OCI-LY7 (cell line): ENCODE data around the gene TP53I11. TPM values are rescaled to one million over a fixed set of nuclear protein-coding genes. Genes with fewer than 3 reads are reported as not detected.

Experiments used
- BruUV-seq: library from RNA; stranded (reverse); fragments of 400-500 nt; replicated peaks from 2 replicates; lab custom pipeline; 2021; lab: Mats Ljungman, UMichigan
- CTCF ChIA-PET: fragments of 300-600 bp; sonication (Branson Sonifier 250); formaldehyde crosslinking; loops from one replicate; lab custom pipeline; 2022; ENCODE audit warnings: antibody characterized with exemption; ENCODE audit not compliant: unreplicated experiment; lab: Charles Lee
- POLR2A ChIA-PET: fragments of 300-600 bp; sonication (Branson Sonifier 250); formaldehyde crosslinking; loops from one replicate; lab custom pipeline; 2022; ENCODE audit warnings: antibody characterized with exemption; lab: Charles Lee
- DNase-seq: peaks from one replicate; pipeline ENCODE4 v3.0.0-alpha.2; 2015; ENCODE audit warnings: low spot score
- H2AFZ ChIP-seq: fragments of 200-600 bp; sonication (generic), shearing (Covaris generic); 2 replicates; pipeline ENCODE4 v1.6.1; 2014; ENCODE audit warnings: mild to moderate bottlenecking, antibody characterized with exemption, low read length, moderate library complexity
- H3K27ac ChIP-seq: fragments of 200-600 bp; sonication (generic); 2 replicates; pipeline ENCODE4 v1.5.1; 2014; ENCODE audit warnings: mixed run types, low read depth, mild to moderate bottlenecking, moderate library complexity, low read length, inconsistent platforms; ENCODE audit not compliant: poor library complexity, severe bottlenecking
- H3K36me3 ChIP-seq: fragments of 200-600 bp; sonication (generic); 2 replicates; pipeline ENCODE4 v1.6.1; 2014; ENCODE audit warnings: mild to moderate bottlenecking, antibody characterized with exemption, low read length, moderate library complexity, mixed read lengths; ENCODE audit not compliant: insufficient read depth
- H3K4me1 ChIP-seq: fragments of 200-600 bp; sonication (generic); 2 replicates; pipeline ENCODE4 v1.5.1; 2014; ENCODE audit warnings: mild to moderate bottlenecking, low read length; ENCODE audit not compliant: insufficient read depth, poor library complexity, severe bottlenecking
- H3K4me2 ChIP-seq: fragments of 200-600 bp; sonication (generic); 2 replicates; pipeline ENCODE4 v1.6.1; 2014; ENCODE audit warnings: mild to moderate bottlenecking, low read length
- H3K4me3 ChIP-seq: fragments of 200-600 bp; sonication (generic); 2 replicates; pipeline ENCODE4 v1.5.1; 2014; ENCODE audit warnings: mild to moderate bottlenecking, low read depth, low read length; ENCODE audit not compliant: poor library complexity, severe bottlenecking
- H3K79me2 ChIP-seq: fragments of 200-600 bp; sonication (generic); 2 replicates; pipeline ENCODE4 v1.6.1; 2016; ENCODE audit warnings: low read depth, mild to moderate bottlenecking, low read length, moderate library complexity, mixed read lengths; ENCODE audit not compliant: insufficient read depth
- H3K9me2 ChIP-seq: fragments of 200-600 bp; sonication (generic); 2 replicates; pipeline ENCODE4 v1.6.1; 2016; ENCODE audit warnings: mild to moderate bottlenecking, low read length, mixed read lengths; ENCODE audit not compliant: insufficient read depth
- H3K9me3 ChIP-seq: fragments of 200-600 bp; sonication (generic); 2 replicates; pipeline ENCODE4 v1.6.1; 2014; ENCODE audit warnings: mild to moderate bottlenecking, mixed run types, low read length, mixed read lengths
- H4K20me1 ChIP-seq: fragments of 200-600 bp; sonication (generic); 2 replicates; pipeline ENCODE4 v1.6.1; 2014; ENCODE audit warnings: mild to moderate bottlenecking, antibody characterized with exemption, low read length, moderate library complexity, mixed read lengths; ENCODE audit not compliant: insufficient read depth
- EZH2phosphoT487 ChIP-seq: fragments of 200-600 bp; sonication (generic); IDR thresholded peaks from 2 replicates; pipeline ENCODE4 v1.6.1; 2018; ENCODE audit warnings: low read depth, borderline replicate concordance, mild to moderate bottlenecking, mixed run types, antibody characterized with exemption, low read length, moderate library complexity, mixed read lengths
- intact Hi-C: fragments of 100-400 bp; cut with micrococcal nuclease; formaldehyde crosslinking; loops from one replicate; pipeline ENCODE4 v1.10.0; 2022; ENCODE audit not compliant: unreplicated experiment
- total RNA-seq, 2 experiments: library from RNA; depleted of rRNA in 1 of 2; stranded (reverse); fragments of >200 nt in 1 of 2; shearing (Covaris generic) in 1 of 2; gene quantifications; 2 replicates each; pipeline ENCODE4 v1.2.3, GENCODE V29; 2014 to 2022
- TF ChIP-seq, protein P1 (sequence below): fragments of 200-600 bp; sonication (generic); conservative IDR thresholded peaks from 2 replicates; pipeline ENCODE4 v1.5.1; 2014; ENCODE audit warnings: mild to moderate bottlenecking, antibody characterized with exemption, low read length, moderate library complexity, mixed read lengths

TP53I11 gene
- total RNA-seq, 2 experiments from 2014 or later: 0.25 to 0.51 TPM

DNA sequence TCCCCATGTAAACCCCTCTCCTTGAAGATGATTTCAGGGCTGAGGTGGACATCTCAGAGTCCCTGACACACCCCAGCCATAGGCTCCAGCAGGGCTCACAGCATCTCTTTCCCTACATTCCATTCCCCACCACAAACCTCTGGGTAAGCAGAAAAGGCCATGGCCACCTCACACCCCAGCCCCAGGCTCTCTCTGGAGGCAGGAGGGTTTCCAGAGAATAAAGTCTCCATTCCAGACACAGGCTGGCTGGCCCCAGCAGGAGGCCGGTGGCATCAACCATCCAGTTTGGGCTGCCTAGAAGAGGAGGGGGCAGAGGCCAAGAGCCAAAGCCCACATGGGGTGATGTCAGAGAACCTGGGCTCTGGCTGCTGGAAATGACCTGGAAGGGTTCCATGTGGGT is 61.4 kb downstream of the TP53I11 start:
- Histone ChIP-seq H3K79me2 (no peaks in the 10 kb centered on the region), H3K4me1 (no peaks in the 10 kb centered on the region), H4K20me1 (no peaks in the 10 kb centered on the region), H3K9me3 (no peaks in the 10 kb centered on the region), H3K4me3 (no peak overlapping the region), H3K9me2 (no peaks in the 10 kb centered on the region), H3K27ac (no peak overlapping the region), H3K4me2 (no peak overlapping the region), H2AFZ (no peak overlapping the region), H3K36me3 (no peaks in the 10 kb centered on the region)
- ChIA-PET POLR2A (no interaction called here), CTCF (no interaction called here)
- intact Hi-C loops: no loop called here
- no TSS peak for BruUV-seq
- no peak for DNase-seq
- TF ChIP-seq, protein P1, sequence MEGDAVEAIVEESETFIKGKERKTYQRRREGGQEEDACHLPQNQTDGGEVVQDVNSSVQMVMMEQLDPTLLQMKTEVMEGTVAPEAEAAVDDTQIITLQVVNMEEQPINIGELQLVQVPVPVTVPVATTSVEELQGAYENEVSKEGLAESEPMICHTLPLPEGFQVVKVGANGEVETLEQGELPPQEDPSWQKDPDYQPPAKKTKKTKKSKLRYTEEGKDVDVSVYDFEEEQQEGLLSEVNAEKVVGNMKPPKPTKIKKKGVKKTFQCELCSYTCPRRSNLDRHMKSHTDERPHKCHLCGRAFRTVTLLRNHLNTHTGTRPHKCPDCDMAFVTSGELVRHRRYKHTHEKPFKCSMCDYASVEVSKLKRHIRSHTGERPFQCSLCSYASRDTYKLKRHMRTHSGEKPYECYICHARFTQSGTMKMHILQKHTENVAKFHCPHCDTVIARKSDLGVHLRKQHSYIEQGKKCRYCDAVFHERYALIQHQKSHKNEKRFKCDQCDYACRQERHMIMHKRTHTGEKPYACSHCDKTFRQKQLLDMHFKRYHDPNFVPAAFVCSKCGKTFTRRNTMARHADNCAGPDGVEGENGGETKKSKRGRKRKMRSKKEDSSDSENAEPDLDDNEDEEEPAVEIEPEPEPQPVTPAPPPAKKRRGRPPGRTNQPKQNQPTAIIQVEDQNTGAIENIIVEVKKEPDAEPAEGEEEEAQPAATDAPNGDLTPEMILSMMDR: no peak
- no peak for TF ChIP-seq EZH2phosphoT487

DNA sequence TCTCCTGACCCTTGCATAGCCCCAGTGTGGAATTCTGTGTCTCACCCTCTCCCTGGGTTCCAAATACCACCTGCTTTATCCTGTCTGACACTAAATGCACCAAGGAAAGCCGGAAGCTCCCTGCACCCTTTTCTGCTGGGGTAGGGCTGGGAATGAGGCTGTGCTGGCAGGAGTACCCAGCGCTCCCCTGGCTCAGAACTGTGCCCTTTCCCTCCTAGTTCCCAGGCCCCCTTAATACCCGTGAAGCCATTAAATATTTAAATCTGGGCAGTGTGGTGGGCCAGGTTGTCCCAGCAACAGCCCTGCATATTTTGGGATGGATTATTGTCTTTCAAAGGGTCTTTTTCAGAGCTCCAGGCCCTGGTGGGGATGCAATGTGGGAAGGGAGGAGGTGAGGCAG is 63.0 kb downstream of the TP53I11 start:
- Histone ChIP-seq H3K36me3 (no peaks in the 10 kb centered on the region), H3K4me1 (no peaks in the 10 kb centered on the region), H3K27ac (no peak overlapping the region), H2AFZ (no peak overlapping the region), H3K9me2 (no peaks in the 10 kb centered on the region), H3K4me2 (no peak overlapping the region), H4K20me1 (no peaks in the 10 kb centered on the region), H3K79me2 (no peaks in the 10 kb centered on the region), H3K9me3 (no peaks in the 10 kb centered on the region), H3K4me3 (no peak overlapping the region)
- no TSS peak for BruUV-seq
- POLR2A ChIA-PET: no interaction called here
- TF ChIP-seq, protein P1: no peak
- TF ChIP-seq EZH2phosphoT487: no peak
- CTCF ChIA-PET: no interaction called here
- DNase-seq: no peak
- intact Hi-C loops: no loop called here

DNA sequence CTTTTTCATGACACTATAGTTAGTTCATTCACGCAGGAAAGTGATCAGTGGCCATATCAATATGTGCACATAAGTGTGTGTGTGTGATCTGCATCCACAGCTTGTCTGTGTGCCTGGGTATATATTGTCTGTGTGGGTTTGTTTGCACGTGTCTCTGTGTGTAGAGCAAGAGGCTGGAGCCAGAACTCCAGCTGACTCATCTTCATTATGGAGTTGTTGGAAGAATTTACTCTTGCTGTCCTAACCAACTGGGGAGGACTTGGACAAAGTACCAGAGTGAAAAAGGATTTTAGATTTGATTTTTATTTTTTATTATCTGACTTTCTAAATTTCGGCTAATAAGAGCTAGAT is 63.9 kb downstream of the TP53I11 start:
- BruUV-seq: no TSS peak
- H3K4me1 ChIP-seq: no peaks in the 10 kb centered on the region
- H2AFZ ChIP-seq: no peak overlapping the region
- TF ChIP-seq EZH2phosphoT487: no peak
- TF ChIP-seq, protein P1: no peak
- H3K9me2 ChIP-seq: no peaks in the 10 kb centered on the region
- no peaks in the 10 kb centered on the region for H3K79me2 ChIP-seq
- intact Hi-C loops: no loop called here
- H4K20me1 ChIP-seq: no peaks in the 10 kb centered on the region
- H3K4me2 ChIP-seq: no peak overlapping the region
- no peaks in the 10 kb centered on the region for H3K9me3 ChIP-seq
- H3K27ac ChIP-seq: no peak overlapping the region
- H3K4me3 ChIP-seq: no peak overlapping the region
- ChIA-PET CTCF (no interaction called here), POLR2A (no interaction called here)
- H3K36me3 ChIP-seq: no peaks in the 10 kb centered on the region
- DNase-seq: no peak
